ENCODE measurements around the gene PTGER3.

DNA sequence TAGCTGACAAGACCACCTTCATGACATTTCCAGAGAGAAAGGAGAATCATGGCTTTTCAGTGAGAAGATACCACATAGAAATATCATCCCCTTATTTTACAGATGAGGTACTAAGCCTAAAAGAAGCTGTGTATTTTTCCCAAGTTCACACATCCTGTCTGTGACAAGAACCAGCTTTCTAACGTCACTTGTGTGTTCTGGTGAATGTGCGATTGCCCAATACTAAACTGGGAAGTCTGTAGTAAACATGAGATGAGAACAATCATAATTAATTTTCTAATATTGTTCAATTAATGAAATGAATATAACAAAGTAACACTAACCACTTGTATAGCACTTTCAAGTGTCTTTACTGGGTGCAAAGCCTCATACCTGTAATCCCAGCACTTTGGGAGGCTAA is 46.0 kb downstream of the PTGER3 start:
- TF ChIP-seq, protein P1, sequence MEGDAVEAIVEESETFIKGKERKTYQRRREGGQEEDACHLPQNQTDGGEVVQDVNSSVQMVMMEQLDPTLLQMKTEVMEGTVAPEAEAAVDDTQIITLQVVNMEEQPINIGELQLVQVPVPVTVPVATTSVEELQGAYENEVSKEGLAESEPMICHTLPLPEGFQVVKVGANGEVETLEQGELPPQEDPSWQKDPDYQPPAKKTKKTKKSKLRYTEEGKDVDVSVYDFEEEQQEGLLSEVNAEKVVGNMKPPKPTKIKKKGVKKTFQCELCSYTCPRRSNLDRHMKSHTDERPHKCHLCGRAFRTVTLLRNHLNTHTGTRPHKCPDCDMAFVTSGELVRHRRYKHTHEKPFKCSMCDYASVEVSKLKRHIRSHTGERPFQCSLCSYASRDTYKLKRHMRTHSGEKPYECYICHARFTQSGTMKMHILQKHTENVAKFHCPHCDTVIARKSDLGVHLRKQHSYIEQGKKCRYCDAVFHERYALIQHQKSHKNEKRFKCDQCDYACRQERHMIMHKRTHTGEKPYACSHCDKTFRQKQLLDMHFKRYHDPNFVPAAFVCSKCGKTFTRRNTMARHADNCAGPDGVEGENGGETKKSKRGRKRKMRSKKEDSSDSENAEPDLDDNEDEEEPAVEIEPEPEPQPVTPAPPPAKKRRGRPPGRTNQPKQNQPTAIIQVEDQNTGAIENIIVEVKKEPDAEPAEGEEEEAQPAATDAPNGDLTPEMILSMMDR (conservative IDR thresholded peaks at IDR 0.05 in 1 of 2, IDR thresholded peaks at IDR 0.05 in 1 of 2; ENCODE audit: low read depth in 1 of 2, low read length in 2 of 2) = no peak
- TF ChIP-seq EZH2 (IDR thresholded peaks at IDR 0.05; ENCODE audit: low read length, missing control alignments) = no peak
